Spleen (tissue), 7 donors: ENCODE results near the gene FAM237A.

Experiments used
- POLR2A ChIP-seq, 3 donors: fragments of 450-650 bp; IDR thresholded peaks; one replicate each; pipeline ENCODE4 v1.5.1; 2017; ENCODE audit warnings: antibody characterized with exemption in 3 of 3, mild to moderate bottlenecking in 1 of 3
- POLR2AphosphoS5 ChIP-seq, 3 donors: sonication (generic); formaldehyde crosslinking; IDR thresholded peaks; one replicate each; pipeline ENCODE4 v1.5.1; 2017; ENCODE audit warnings: antibody characterized with exemption in 3 of 3
- TF ChIP-seq, protein P1 (sequence below), 11 experiments: fragments of 200-600 bp in 7 of 11; fragments of 450-650 bp in 4 of 11; sonication (generic) in 4 of 11; IDR thresholded peaks in 8 of 11; conservative IDR thresholded peaks in 3 of 11; 1 replicate in 7 of 11; 2 replicates in 4 of 11; pipeline versions ENCODE4 v1.4.0 to v1.8.0; 2016 to 2021; ENCODE audit warnings: antibody characterized with exemption in 11 of 11, inconsistent platforms in 4 of 11, mild to moderate bottlenecking in 1 of 11
- donor health status: DM: no; HTN: no; CAD: no; lungs with moderate emphysema.
- donor health status: DM: no; HTN: no; CAD: no.
- donor health status: DM: no; HTN: no; CAD: no.

DNA sequence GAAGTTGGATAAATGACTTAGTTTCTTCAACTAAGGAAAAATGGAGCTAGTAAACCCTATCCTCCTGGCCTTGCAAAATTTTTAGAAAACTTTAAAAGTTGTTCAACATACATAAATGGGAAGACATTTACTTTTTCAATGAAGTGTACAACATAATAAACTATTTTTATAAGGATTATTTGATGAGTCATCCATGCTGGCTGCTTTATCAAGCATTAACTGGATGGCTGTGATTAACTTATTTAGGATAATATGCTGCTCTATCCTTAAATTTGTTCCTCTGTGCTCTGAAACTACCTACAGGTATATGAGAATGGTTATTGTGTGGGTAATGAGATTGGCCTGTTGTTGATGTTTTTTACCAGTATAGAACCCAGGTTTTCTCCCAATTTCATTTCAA lies 54.6 kb downstream of the FAM237A start:
- TF ChIP-seq POLR2AphosphoS5 (IDR thresholded peaks at IDR 0.05), result no peak
- TF ChIP-seq, protein P1, sequence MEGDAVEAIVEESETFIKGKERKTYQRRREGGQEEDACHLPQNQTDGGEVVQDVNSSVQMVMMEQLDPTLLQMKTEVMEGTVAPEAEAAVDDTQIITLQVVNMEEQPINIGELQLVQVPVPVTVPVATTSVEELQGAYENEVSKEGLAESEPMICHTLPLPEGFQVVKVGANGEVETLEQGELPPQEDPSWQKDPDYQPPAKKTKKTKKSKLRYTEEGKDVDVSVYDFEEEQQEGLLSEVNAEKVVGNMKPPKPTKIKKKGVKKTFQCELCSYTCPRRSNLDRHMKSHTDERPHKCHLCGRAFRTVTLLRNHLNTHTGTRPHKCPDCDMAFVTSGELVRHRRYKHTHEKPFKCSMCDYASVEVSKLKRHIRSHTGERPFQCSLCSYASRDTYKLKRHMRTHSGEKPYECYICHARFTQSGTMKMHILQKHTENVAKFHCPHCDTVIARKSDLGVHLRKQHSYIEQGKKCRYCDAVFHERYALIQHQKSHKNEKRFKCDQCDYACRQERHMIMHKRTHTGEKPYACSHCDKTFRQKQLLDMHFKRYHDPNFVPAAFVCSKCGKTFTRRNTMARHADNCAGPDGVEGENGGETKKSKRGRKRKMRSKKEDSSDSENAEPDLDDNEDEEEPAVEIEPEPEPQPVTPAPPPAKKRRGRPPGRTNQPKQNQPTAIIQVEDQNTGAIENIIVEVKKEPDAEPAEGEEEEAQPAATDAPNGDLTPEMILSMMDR (IDR thresholded peaks at IDR 0.05 in 8 of 11, conservative IDR thresholded peaks at IDR 0.05 in 3 of 11), result no peak
- TF ChIP-seq POLR2A (IDR thresholded peaks at IDR 0.05), result no peak
